Kidney (tissue), 14 donors: ENCODE results near the gene RAB11FIP3. TPM values are rescaled to one million over a fixed set of nuclear protein-coding genes. Genes with fewer than 3 reads are reported as not detected.

Experiments
- DNase-seq, 5 donors: peaks; one replicate each; pipeline ENCODE4 v3.0.0-alpha.2; 2013 to 2020
- FAIRE-seq: peaks from 2 replicates; lab custom pipeline; 2012; peaks lifted over from hg19 to GRCh38; lab: Jason Lieb, UNC
- H3K27ac ChIP-seq, 2 donors: one replicate each; pipeline ENCODE4 v1.7.0; 2013; ENCODE audit warnings: low read depth in 2 of 2, low read length in 2 of 2, inconsistent platforms in 1 of 2
- H3K27me3 ChIP-seq: one replicate; pipeline ENCODE4 v1.7.1; 2013; ENCODE audit warnings: low read length, inconsistent platforms; ENCODE audit not compliant: control insufficient read depth, insufficient read depth
- H3K36me3 ChIP-seq, 3 donors: one replicate each; pipeline versions ENCODE4 v1.7.0 to v1.7.1; 2013; ENCODE audit warnings: low read length in 3 of 3, control low read depth in 1 of 3, inconsistent platforms in 1 of 3; ENCODE audit not compliant: insufficient read depth in 3 of 3, control insufficient read depth in 2 of 3
- H3K4me1 ChIP-seq, 3 donors: one replicate each; pipeline versions ENCODE4 v1.7.0 to v1.7.1; 2013; ENCODE audit warnings: low read length in 3 of 3, inconsistent platforms in 1 of 3, low read depth in 1 of 3; ENCODE audit not compliant: control insufficient read depth in 2 of 3, insufficient read depth in 2 of 3
- H3K4me3 ChIP-seq, 3 donors: one replicate each; pipeline versions ENCODE4 v1.7.0 to v1.8.1; 2013; ENCODE audit warnings: low read length in 3 of 3, control low read depth in 1 of 3, inconsistent platforms in 1 of 3
- H3K9ac ChIP-seq, 3 donors: one replicate each; pipeline versions ENCODE4 v1.7.0 to v1.7.1; 2013; ENCODE audit warnings: low read length in 3 of 3, control low read depth in 1 of 3, inconsistent platforms in 1 of 3
- H3K9me3 ChIP-seq, 3 donors: one replicate each; pipeline versions ENCODE4 v1.7.0 to v1.7.1; 2013; ENCODE audit warnings: low read length in 3 of 3, control low read depth in 1 of 3, inconsistent platforms in 1 of 3; ENCODE audit not compliant: control insufficient read depth in 2 of 3, insufficient read depth in 1 of 3
- intact Hi-C: fragments of 100-400 bp; cut with DNase I; formaldehyde crosslinking; loops from one replicate; pipeline ENCODE4 v1.11.1; 2022
- polyA plus RNA-seq: library from polyadenylated mRNA; stranded (reverse); fragments of 350-450 nt; fragmentation: Illumina TruSeq; extraction: RNeasy Lipid Tissue Mini Kit (QIAGEN cat#74804); gene quantifications from one replicate; pipeline ENCODE4 v1.2.3, GENCODE V29; 2014; ENCODE audit warnings: low read depth, low replicate concordance; ENCODE audit not compliant: insufficient read depth
- total RNA-seq: library from RNA; stranded (reverse); fragmentation: NEBNext Ultra II Directional; extraction: Animal tissue kit (Norgen Biotek cat#: 25700); gene quantifications from one replicate; pipeline ENCODE4 v1.2.1, GENCODE V29; 2021
- TF ChIP-seq, protein P1 (sequence below): IDR thresholded peaks from 3 replicates; pipeline ENCODE4 v1.5.1; 2012; ENCODE audit warnings: mild to moderate bottlenecking, moderate library complexity, borderline replicate concordance; ENCODE audit not compliant: insufficient read depth; ENCODE audit errors: extremely low read depth
- donor health status: control.
- donor health status: control.
- donor health status: control.
- donor health status: control.
- donor health status: control.
- donor health status: DM: yes; HTN: yes; CAD: no.
- donor health status: Normal renal cell carcinoma (clear cell type).

The RAB11FIP3 gene
- total and polyA plus RNA-seq, 2 donors from 2014 or later = 84.9 to 162 TPM

DNA sequence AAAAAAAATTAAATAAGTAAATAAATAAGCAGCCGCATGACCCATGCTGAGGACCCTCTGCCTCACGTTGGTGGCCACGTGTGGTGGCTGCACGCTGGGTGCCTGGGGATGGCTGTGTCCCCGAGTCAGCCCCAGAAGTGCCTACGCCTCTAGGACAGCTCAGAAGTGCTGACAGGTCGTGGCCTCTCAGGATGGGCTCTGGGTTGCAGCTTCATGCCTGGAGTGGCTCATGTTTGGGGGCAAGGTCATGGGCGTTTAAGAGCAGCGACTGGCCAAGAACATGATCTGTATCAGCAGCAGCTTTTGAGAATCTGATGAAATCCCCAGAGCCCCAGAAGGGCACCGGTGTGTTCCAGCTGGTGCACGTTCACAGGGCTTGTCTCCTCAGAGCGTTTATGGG lies 75.3 kb downstream of the RAB11FIP3 start:
- H3K9me3 ChIP-seq = no peaks in the 10 kb centered on the region
- no peak overlapping the region for H3K9ac ChIP-seq
- peaks cover 0 to 16% (median 8%) of the 10 kb centered on the region in 3 donors for H3K36me3 ChIP-seq
- peaks cover 0 to 11% (median 3%) of the 10 kb centered on the region in 3 donors for H3K4me1 ChIP-seq
- no peak overlapping the region for H3K27ac ChIP-seq
- DNase-seq (no peak), FAIRE-seq (no peak)
- H3K4me3 ChIP-seq = no peak overlapping the region
- no peaks in the 10 kb centered on the region for H3K27me3 ChIP-seq
- TF ChIP-seq, protein P1, sequence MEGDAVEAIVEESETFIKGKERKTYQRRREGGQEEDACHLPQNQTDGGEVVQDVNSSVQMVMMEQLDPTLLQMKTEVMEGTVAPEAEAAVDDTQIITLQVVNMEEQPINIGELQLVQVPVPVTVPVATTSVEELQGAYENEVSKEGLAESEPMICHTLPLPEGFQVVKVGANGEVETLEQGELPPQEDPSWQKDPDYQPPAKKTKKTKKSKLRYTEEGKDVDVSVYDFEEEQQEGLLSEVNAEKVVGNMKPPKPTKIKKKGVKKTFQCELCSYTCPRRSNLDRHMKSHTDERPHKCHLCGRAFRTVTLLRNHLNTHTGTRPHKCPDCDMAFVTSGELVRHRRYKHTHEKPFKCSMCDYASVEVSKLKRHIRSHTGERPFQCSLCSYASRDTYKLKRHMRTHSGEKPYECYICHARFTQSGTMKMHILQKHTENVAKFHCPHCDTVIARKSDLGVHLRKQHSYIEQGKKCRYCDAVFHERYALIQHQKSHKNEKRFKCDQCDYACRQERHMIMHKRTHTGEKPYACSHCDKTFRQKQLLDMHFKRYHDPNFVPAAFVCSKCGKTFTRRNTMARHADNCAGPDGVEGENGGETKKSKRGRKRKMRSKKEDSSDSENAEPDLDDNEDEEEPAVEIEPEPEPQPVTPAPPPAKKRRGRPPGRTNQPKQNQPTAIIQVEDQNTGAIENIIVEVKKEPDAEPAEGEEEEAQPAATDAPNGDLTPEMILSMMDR = no peak
- intact Hi-C loops = no loop called here

GRCh38 chr16:502179-502943 lies 76.9 kb downstream of the RAB11FIP3 start:
- peaks cover 0 to 11% (median 3%) of the 10 kb centered on the region in 3 donors for H3K4me1 ChIP-seq
- FAIRE-seq (no peak), DNase-seq (peak in 1 of 5 donors; percentile 51)
- no peak overlapping the region for H3K4me3 ChIP-seq
- H3K27ac ChIP-seq = peak overlapping the region; percentile 77 to 89
- peaks cover 0 to 20% (median 9%) of the 10 kb centered on the region in 3 donors for H3K36me3 ChIP-seq
- H3K9ac ChIP-seq = peak overlapping the region in 1 of 3 donors; percentile 58
- H3K9me3 ChIP-seq = no peaks in the 10 kb centered on the region
- no peaks in the 10 kb centered on the region for H3K27me3 ChIP-seq
- intact Hi-C loops = no loop called here
- TF ChIP-seq, protein P1 = no peak

DNA sequence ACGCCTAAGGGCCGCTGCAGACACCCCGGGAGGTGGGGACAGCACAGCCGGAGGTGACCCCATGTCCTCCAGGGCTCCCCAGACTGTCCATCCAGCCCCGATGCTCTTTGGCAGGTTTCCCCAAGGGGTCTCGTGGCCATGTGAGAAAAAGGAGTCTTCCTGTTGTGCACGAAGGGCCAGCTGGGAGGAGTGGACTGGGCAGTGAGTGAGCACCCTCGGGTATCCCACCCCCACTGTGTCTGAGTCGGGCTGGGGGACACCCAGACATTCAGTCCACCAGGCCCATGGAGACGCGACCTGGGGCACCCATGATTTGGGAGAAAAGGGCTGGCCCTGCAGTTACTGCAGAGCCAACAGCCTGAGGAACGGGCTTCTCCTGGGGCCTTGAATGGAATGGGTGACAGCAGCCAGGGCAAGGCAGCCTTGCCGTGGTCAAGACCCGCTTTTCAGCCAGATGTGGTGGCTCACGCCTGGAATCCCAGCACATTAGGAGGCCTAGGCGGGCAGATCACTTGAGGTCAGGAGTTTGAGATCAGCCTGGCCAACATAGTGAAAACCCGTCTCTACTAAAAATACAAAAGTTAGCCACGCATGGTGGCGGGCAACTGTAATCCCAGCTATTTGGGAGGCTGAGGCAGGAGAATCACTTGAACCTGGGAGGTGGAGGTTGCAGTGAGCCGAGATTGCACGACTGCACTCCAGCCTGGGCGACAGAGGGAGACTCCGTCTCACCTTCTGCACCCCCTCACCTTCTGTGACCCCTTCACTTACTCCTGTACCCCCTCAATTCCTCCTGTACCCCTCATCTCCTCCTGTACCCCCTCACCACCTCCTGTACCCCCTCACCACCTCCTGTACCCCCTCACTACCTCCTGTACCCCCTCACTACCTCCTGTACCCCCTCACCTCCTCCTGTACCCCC lies 78.0 kb downstream of the RAB11FIP3 start:
- DNase-seq (no peak), FAIRE-seq (no peak)
- peak overlapping the region in 1 of 3 donors; percentile 58 for H3K9ac ChIP-seq
- no peak overlapping the region for H3K4me3 ChIP-seq
- peaks cover 0 to 17% (median 9%) of the 10 kb centered on the region in 3 donors for H3K36me3 ChIP-seq
- H3K4me1 ChIP-seq = peaks cover 0 to 11% (median 3%) of the 10 kb centered on the region in 3 donors
- TF ChIP-seq, protein P1 = no peak
- peak overlapping the region; percentile 33 to 87 for H3K27ac ChIP-seq
- H3K27me3 ChIP-seq = no peaks in the 10 kb centered on the region
- no peaks in the 10 kb centered on the region for H3K9me3 ChIP-seq
- intact Hi-C loops = no loop called here
